DND-41 (cell line): ENCODE measurements around the gene MICU2.

Source experiments
- EZH2 ChIP-seq: IDR thresholded peaks from 3 replicates; pipeline ENCODE4 v1.6.1; 2012; ENCODE audit warnings: borderline replicate concordance, low read depth, mild to moderate bottlenecking, moderate library complexity, low read length, inconsistent platforms; ENCODE audit not compliant: severe bottlenecking
- TF ChIP-seq, protein P1 (sequence below): IDR thresholded peaks from 2 replicates; pipeline ENCODE4 v1.5.1; 2012; ENCODE audit warnings: borderline replicate concordance, low read length, moderate library complexity, mild to moderate bottlenecking; ENCODE audit not compliant: poor library complexity, severe bottlenecking; ENCODE audit errors: extremely low read depth

DNA sequence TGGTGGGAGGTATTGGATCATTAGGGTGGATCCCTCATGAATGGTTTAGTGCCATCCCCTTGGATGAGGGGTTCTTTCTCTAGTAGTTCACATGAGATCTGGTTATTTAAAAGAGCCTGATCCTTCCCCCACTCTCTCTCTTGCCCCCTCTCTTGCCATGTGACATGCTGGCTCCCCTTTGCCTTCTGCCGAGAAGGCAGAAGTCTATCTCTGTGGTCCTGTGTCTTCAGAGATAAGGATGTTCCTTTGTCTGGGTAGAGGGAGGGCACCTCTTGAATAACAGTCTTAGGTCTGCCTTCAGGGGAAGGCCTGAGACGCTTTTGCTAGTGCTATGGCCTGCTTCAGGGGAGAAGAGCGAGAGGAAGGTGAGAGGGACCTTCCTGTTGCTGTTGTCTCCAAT, 142.8 kb downstream of the MICU2 start:
- TF ChIP-seq, protein P1, sequence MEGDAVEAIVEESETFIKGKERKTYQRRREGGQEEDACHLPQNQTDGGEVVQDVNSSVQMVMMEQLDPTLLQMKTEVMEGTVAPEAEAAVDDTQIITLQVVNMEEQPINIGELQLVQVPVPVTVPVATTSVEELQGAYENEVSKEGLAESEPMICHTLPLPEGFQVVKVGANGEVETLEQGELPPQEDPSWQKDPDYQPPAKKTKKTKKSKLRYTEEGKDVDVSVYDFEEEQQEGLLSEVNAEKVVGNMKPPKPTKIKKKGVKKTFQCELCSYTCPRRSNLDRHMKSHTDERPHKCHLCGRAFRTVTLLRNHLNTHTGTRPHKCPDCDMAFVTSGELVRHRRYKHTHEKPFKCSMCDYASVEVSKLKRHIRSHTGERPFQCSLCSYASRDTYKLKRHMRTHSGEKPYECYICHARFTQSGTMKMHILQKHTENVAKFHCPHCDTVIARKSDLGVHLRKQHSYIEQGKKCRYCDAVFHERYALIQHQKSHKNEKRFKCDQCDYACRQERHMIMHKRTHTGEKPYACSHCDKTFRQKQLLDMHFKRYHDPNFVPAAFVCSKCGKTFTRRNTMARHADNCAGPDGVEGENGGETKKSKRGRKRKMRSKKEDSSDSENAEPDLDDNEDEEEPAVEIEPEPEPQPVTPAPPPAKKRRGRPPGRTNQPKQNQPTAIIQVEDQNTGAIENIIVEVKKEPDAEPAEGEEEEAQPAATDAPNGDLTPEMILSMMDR = no peak
- TF ChIP-seq EZH2 = no peak
